ENCODE measurements around the gene IGFBPL1.
"Not testable (repeated sequence)": the region's sequence is repeated elsewhere in the genome, so short reads cannot be mapped to it uniquely, and the experiment has no call there.

Gene IGFBPL1

GRCh38 chr9:38395653-38396370 lies 28.4 kb downstream of the IGFBPL1 start:
- DNase-seq: no peak

- DNase-seq: no peak
These were observed 29.8 kb downstream of the IGFBPL1 start for GRCh38 chr9:38394416-38394815.

GRCh38 chr9:38393128-38393796 lies 31.0 kb downstream of the IGFBPL1 start:
- DNase-seq: no peak

GRCh38 chr9:38392235-38393127 lies 31.8 kb downstream of the IGFBPL1 start, which contains the start of gene ALDH1B1:
ALDH1B1 (plus strand) TSS chr9:38392702; CDS start chr9:38395749, 3,047 bp downstream.
- peak; percentile 67 to 71 for DNase-seq

GRCh38 chr9:38391278-38392118 lies 32.8 kb downstream of the IGFBPL1 start:
- no peak for DNase-seq

- DNase-seq: no peak
These were observed 33.4 kb downstream of the IGFBPL1 start for GRCh38 chr9:38390851-38391250.

- no peak for DNase-seq
These were observed 33.8 kb downstream of the IGFBPL1 start for GRCh38 chr9:38390442-38390841.

- DNase-seq: no peak
These were observed 34.9 kb downstream of the IGFBPL1 start for GRCh38 chr9:38389313-38389712.

GRCh38 chr9:38388283-38389223 lies 35.7 kb downstream of the IGFBPL1 start:
- DNase-seq: no peak

- DNase-seq: no peak
These were observed 36.5 kb downstream of the IGFBPL1 start for GRCh38 chr9:38387751-38388150.

GRCh38 chr9:38387066-38387465 lies 37.2 kb downstream of the IGFBPL1 start:
- no peak for DNase-seq

GRCh38 chr9:38386319-38386895 lies 37.8 kb downstream of the IGFBPL1 start:
- DNase-seq: no peak

GRCh38 chr9:38385896-38386295 lies 38.4 kb downstream of the IGFBPL1 start:
- no peak for DNase-seq

GRCh38 chr9:38384990-38385848 lies 39.0 kb downstream of the IGFBPL1 start:
- DNase-seq: no peak

- DNase-seq: no peak
These were observed 42.1 kb downstream of the IGFBPL1 start for GRCh38 chr9:38382141-38382540.

- no peak for DNase-seq
These were observed 43.3 kb downstream of the IGFBPL1 start for GRCh38 chr9:38380872-38381534.

GRCh38 chr9:38380230-38380871 lies 43.9 kb downstream of the IGFBPL1 start:
- no peak for DNase-seq

GRCh38 chr9:38377336-38378083 lies 46.7 kb downstream of the IGFBPL1 start:
- DNase-seq: not testable (repeated sequence)

Measured in AML-193 (cell line).